ENCODE results near the gene DCLK1.

Gene DCLK1

GRCh38 chr13:35814605-35815011, 316.6 kb downstream of the DCLK1 start:
- DNase-seq = no peak

GRCh38 chr13:35812736-35813135, 318.4 kb downstream of the DCLK1 start:
- no peak for DNase-seq

GRCh38 chr13:35810321-35810720, 320.9 kb downstream of the DCLK1 start:
- DNase-seq = no peak

- no peak for DNase-seq
These were observed 322.3 kb downstream of the DCLK1 start for GRCh38 chr13:35808846-35809245.

- DNase-seq = no peak
These were observed 326.3 kb downstream of the DCLK1 start for GRCh38 chr13:35804901-35805300.

GRCh38 chr13:35797991-35798390, 333.2 kb downstream of the DCLK1 start:
- DNase-seq = no peak

- no peak for DNase-seq
These were observed 333.9 kb downstream of the DCLK1 start for GRCh38 chr13:35797244-35797643.

GRCh38 chr13:35796623-35797022, 334.6 kb downstream of the DCLK1 start:
- DNase-seq = no peak

- DNase-seq = no peak
These were observed 336.3 kb downstream of the DCLK1 start for GRCh38 chr13:35794734-35795389.

- no peak for DNase-seq
These were observed 337.4 kb downstream of the DCLK1 start for GRCh38 chr13:35793823-35794222.

GRCh38 chr13:35792911-35793310, 338.3 kb downstream of the DCLK1 start:
- DNase-seq = no peak

- no peak for DNase-seq
These were observed 339.2 kb downstream of the DCLK1 start for GRCh38 chr13:35792021-35792420.

- DNase-seq = no peak
These were observed 339.9 kb downstream of the DCLK1 start for GRCh38 chr13:35791184-35791851.

- peak; percentile 14 for DNase-seq
These were observed 341.6 kb downstream of the DCLK1 start for GRCh38 chr13:35789335-35790165.

GRCh38 chr13:35787937-35788336, 343.2 kb downstream of the DCLK1 start:
- DNase-seq = no peak

GRCh38 chr13:35785576-35786303, 345.4 kb downstream of the DCLK1 start:
- DNase-seq = no peak

GRCh38 chr13:35784286-35784951, 346.8 kb downstream of the DCLK1 start:
- no peak for DNase-seq

GRCh38 chr13:35782793-35783192, 348.4 kb downstream of the DCLK1 start:
- DNase-seq = no peak

GRCh38 chr13:35781036-35782000, 349.9 kb downstream of the DCLK1 start:
- DNase-seq = no peak

GRCh38 chr13:35780613-35781012, 350.6 kb downstream of the DCLK1 start:
- no peak for DNase-seq

GRCh38 chr13:35771898-35772297, 359.3 kb downstream of the DCLK1 start:
- DNase-seq = no peak

Measured in NCI-H510A treated with DMSO at 0.1 percent for 48 hours (cell line).